MM.1S (cell line): ENCODE results near the gene MAP3K7CL.
A peak's percentile ranks its signal among the peaks of the same experiment; 100 is the strongest.

ENCODE experiments used
- CTCF ChIP-seq: fragments of 300-600 bp; sonication (generic); IDR thresholded peaks from 2 replicates; pipeline ENCODE4 v1.5.1; 2016; ENCODE audit warnings: antibody characterized with exemption, low read length, mixed read lengths
- EZH2 ChIP-seq: fragments of 300-600 bp; sonication (generic); optimal IDR thresholded peaks from 2 replicates; pipeline ENCODE3; 2017; ENCODE audit warnings: low read depth, mild to moderate bottlenecking, antibody characterized with exemption, low read length, mixed read lengths

- TF ChIP-seq CTCF (peak; percentile 67), EZH2 (no peak)
These were observed 65.7 kb downstream of the MAP3K7CL start for GRCh38 chr21:29195981-29196669.
